Fibroblast of skin of left quadriceps (primary cell): ENCODE data around the gene SPAAR.
"Not testable (repeated sequence)": the region's sequence is repeated elsewhere in the genome, so short reads cannot be mapped to it uniquely, and the experiment has no call there.

Experiments used
- DNase-seq, 2 experiments: peaks; one replicate each; pipeline ENCODE4 v3.0.0-alpha.2; 2013; ENCODE audit warnings: low read depth in 2 of 2

The SPAAR gene

DNA sequence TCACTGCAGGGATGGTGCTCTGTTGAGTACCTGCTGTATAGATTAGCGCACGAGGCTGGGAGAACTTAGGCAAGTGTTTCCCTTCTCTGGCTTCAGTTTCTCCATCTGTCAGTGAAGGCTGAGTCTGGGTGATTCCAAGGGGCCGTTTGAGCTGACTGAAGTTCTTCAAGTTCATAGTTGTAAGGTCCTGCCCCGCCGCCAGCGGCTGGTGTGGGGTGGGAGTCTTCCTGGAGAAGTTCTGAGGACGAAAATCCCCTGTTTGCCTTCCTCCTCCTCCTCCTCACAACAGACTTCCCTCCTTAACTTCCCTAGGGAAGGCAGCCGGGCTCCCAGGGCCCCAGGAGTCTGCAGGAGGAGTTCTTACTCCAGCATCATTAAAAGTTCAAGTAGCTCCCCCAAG lies 5.0 kb upstream of the SPAAR start:
- DNase-seq, result no peak

GRCh38 chr9:35905051-35905781 lies 4.1 kb upstream of the SPAAR start:
- DNase-seq, result peak in 1 of 2 experiments; percentile 11

- peak; percentile 74 to 80 for DNase-seq
Observed at GRCh38 chr9:35905912-35906679, 3.2 kb upstream of the SPAAR start, which contains the start of gene HRCT1. Gene HRCT1 (plus strand): TSS chr9:35906202. CDS start chr9:35906288, 86 bp downstream.

- DNase-seq, result peak in 1 of 2 experiments; percentile 44
Observed at GRCh38 chr9:35906923-35907699, 2.2 kb upstream of the SPAAR start.

GRCh38 chr9:35907711-35908503 lies 1.4 kb upstream of the SPAAR start:
- DNase-seq, result peak; percentile 91 to 92

DNA sequence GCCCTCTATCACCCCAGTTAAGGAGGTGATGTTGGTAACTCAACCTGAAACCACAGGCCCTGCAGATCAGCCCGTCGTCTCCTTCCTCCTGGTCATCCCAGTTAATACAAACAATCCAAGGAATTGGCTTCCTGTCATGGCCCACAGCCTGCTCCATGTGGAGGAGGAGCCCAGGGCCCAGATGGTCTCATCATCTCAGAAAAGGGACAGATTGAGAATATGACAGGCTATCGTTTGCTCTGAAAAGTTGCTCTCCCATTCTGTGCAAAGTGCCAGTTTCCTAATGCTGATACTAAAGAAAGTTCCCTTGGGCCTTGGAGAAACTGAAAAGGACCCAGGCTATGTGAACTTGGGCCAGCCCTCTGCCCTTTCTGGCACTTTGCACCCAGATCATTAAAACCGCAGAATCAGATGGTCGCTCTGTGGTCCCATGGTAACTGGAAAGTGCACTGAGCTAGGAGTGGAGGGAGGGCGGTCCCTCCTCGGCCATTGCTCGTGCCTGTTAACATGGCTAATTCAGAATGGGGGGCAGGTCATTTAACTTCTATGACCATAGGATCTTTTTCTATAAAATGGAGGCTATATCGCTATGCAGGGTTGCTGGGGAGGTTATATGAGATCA lies 675 bp upstream of the SPAAR start:
- no peak for DNase-seq

DNA sequence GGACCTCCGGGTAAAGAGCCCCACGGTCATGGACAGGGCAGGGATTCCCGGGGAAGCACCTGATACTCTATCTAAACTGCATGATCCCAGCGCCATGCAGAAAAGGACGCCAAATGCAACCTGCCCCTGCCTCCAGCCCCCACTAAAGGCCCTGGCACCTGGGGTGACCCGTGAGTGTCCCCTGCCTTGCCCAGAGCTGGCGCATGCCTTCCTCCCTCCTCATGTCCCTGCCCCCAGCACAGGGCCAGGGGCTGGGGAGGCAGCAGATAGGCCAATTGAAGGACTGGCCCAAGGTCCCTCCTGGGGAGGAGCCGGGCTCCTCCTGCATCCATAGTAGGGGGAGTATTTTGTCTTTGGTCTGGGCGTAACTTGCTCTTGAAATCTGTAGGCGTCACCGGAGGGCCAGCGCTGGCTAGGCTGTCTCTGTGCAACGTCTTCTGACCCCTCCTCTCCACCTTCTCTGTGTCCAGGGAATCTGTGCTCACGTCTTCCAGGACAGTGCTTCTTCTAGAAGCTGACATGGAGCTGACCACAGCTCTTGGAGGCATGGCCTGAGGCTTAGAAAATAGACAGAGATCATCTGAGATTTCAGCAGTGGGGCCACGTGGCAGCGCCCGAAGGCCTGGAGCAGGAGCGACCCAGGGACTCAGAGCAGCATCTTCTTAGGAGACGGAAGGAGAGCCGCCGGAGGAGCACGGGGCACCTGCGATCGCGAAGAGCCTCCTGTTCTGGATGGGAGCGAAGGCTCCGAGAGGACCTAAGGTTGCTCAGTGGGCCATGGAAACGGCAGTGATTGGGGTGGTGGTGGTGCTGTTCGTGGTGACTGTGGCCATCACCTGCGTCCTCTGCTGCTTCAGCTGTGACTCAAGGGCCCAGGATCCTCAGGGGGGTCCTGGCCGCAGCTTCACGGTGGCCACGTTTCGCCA lies 660 bp downstream of the SPAAR start:
- DNase-seq, result no peak

- peak in 1 of 2 experiments; percentile 20 for DNase-seq
Observed at GRCh38 chr9:35910613-35911359, 1.5 kb downstream of the SPAAR start.

- DNase-seq, result no peak
Observed at GRCh38 chr9:35911690-35912089, 2.4 kb downstream of the SPAAR start.

- DNase-seq, result no peak
Observed at GRCh38 chr9:35912791-35913400, 3.6 kb downstream of the SPAAR start.

- DNase-seq, result not testable (repeated sequence)
Observed at GRCh38 chr9:35913429-35913828, 4.1 kb downstream of the SPAAR start.

DNA sequence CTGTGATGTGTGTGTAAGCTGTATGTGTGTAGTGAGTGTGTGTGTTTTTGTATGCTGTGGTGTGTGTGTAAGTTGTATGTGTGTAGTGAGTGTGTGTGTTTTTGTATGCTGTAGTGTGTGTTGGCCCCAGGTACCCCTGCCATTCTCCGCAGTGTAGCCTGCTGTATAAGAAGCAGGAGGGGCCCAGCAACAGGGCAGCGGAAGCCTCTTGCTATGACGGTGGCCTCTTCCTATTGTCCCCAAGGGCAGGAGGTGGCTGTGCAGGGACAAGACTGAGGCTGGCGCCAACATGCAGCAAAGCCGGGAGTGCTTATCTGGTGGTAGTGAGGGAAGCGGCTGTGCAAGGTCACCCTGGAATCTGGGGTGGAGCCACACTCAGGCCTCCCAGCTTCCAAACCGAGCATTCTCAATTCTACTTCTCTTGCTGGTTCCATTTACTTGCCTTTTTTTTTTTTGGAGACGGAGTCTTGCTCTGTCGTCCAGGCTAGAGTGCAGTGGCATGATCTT lies 5.1 kb downstream of the SPAAR start:
- DNase-seq, result no peak

DNA sequence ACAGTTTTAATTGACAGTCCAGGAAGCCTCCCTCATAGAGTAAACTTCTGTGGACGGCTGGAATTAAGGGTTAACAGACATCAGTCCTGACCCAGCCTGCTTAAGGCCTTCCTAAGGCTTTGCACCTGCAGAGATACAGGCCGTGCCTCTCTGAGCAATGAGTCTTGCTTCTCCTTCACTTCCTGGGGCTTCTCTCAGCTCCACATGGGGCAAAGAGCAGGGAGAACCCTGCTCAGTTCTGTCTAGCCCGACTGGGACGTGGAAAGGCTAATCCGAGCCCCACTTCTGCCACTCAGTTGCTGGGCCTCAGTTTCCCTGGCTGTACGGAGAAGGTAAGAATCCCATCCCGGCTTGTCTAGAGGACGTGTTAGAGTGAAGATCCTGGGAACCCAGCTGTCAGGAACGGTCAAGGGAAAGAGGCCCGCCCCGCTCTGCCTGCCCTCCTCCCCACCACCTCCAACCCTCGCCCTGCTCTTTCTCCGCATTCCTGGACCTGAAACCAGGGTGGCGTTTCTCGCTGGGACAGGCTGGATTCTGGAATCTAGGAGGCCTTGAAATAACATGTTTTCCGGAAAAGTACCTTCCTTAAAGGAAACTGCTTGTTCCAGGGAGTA lies 6.5 kb downstream of the SPAAR start:
- no peak for DNase-seq

DNA sequence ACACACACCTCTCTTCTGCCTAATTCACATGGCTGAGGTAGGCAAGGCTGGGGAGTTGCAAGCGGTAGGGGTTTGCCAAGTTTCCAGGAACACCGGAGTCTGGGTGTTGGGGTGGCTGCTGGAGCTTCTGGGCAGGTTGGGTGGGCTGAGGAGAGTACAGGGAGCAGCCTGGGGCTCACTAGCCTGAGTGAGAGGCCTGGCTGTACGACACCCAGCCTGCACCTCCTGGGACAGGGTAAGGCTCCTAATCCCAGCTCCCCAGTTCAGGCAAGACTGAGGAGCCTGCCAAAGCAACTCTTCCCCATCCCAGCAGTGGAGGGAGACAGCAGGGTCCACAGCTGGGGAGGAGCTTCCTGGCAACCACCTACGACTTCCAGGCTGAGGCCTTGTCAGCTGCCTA lies 8.0 kb downstream of the SPAAR start:
- DNase-seq, result no peak

DNA sequence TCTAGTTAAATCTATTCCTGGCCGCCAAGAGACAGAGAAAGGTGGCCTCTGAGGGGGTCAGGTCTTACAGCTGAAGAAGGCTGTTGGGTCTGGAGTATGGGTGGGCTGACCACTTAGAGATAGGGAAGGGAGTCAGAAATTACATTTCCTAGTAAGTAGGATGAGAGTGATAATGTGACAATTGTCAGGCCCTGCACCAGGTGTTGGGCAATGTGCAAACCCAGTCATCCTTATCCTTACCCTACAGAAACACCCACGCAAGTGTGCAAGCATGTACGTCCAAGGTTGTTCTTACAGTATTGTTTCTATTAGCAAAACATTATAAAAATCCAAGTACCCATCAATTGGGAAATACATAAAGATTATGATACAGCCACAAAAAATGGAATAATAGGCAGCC lies 9.5 kb downstream of the SPAAR start:
- DNase-seq, result no peak

- DNase-seq, result no peak
Observed at GRCh38 chr9:35919212-35920008, 10.1 kb downstream of the SPAAR start.

DNA sequence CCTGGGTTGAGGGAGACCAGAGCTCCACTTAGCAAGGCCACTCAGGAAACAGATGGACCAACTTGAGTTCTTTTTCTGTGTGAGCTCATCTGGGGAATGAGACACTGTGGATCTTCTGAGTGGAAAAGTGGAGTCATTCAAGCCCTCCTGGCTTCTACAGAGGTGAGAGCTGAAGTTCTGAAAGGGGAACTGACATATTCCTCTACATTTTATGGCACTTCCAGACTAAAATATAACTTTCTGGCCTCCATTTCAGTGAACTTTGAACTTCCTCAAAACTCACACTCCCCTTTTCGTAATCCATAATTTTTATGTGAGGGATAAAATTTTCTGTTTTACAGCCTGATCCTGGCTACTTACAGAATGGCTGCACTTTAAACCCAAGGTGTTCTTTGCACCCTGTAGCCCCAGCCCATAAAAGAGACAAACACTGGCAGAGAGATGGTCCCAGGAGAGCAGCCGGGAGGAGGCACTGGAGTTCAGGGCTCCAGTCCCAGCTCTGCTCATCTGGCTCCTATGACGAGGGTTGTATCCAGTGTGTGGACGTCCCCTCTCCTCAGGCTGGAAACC lies 10.8 kb downstream of the SPAAR start:
- DNase-seq, result no peak
